ENCODE data around the gene CTRL. TPM values are rescaled to one million over a fixed set of nuclear protein-coding genes. Genes with fewer than 3 reads are reported as not detected.
"Not testable (repeated sequence)": the region's sequence is repeated elsewhere in the genome, so short reads cannot be mapped to it uniquely, and the experiment has no call there.

CTRL gene
- total and polyA plus RNA-seq, 7 donors, result 0.71 to 2.1 (median 1.2) TPM; not detected in 3

- peaks cover 0 to 43% (median 32%) of the 10 kb centered on the region in 4 donors for H3K4me1 ChIP-seq
- H3K9me3 ChIP-seq, result no peaks in the 10 kb centered on the region
- no peak overlapping the region for H3K4me3 ChIP-seq
- intact Hi-C loops (cut with DNase I), result no loop called here
- no peak for DNase-seq
- H3K27me3 ChIP-seq, result no peaks in the 10 kb centered on the region
- TF ChIP-seq POLR2AphosphoS5 (IDR thresholded peaks at IDR 0.05) (no peak), EP300 (IDR thresholded peaks at IDR 0.05) (no peak), CTCF (IDR thresholded peaks at IDR 0.05) (no peak), POLR2A (IDR thresholded peaks at IDR 0.05) (no peak)
- peak overlapping the region; percentile 41 to 75 (median 73) for H3K27ac ChIP-seq
- H3K36me3 ChIP-seq, result peaks cover 0 to 24% (median 1%) of the 10 kb centered on the region in 4 donors
- 80 to 85% methylated on average over 6 of the region's 6 CpGs for WGBS, 2 donors
Measured at GRCh38 chr16:67917140-67917851, 14.4 kb downstream of the CTRL start.

GRCh38 chr16:67915831-67916723 lies 15.6 kb downstream of the CTRL start:
- peaks cover 0 to 43% (median 33%) of the 10 kb centered on the region in 4 donors for H3K4me1 ChIP-seq
- H3K9me3 ChIP-seq, result no peaks in the 10 kb centered on the region
- H3K4me3 ChIP-seq, result no peak overlapping the region
- TF ChIP-seq POLR2A (IDR thresholded peaks at IDR 0.05), result no peak
- peak overlapping the region in 2 of 4 donors; percentile 73 for H3K27ac ChIP-seq
- peaks cover 0 to 37% (median 2%) of the 10 kb centered on the region in 4 donors for H3K36me3 ChIP-seq
- H3K27me3 ChIP-seq, result no peaks in the 10 kb centered on the region
- WGBS, 2 donors, result 73 to 85% methylated on average over 7 of the region's 7 CpGs
- intact Hi-C loops (cut with DNase I), result no loop called here
- DNase-seq, result no peak

GRCh38 chr16:67915496-67915769 lies 16.2 kb downstream of the CTRL start:
- H3K27ac ChIP-seq; intact Hi-C loops (cut with DNase I); H3K27me3 ChIP-seq; DNase-seq; H3K4me3 ChIP-seq; H3K9me3 ChIP-seq: not testable (repeated sequence)
- Histone ChIP-seq H3K36me3 (peaks cover 0 to 43% (median 7%) of the 10 kb centered on the region in 4 donors), H3K4me1 (peaks cover 0 to 45% (median 33%) of the 10 kb centered on the region in 4 donors)
- WGBS, 2 donors, result 83 to 84% methylated on average over 2 of the region's 2 CpGs

- 83 to 86% methylated on average over 7 of the region's 7 CpGs for WGBS, 2 donors
- no peak overlapping the region for H3K27ac ChIP-seq
- DNase-seq, result no peak
- no peaks in the 10 kb centered on the region for H3K9me3 ChIP-seq
- intact Hi-C loops (cut with DNase I), result no loop called here
- TF ChIP-seq EP300 (IDR thresholded peaks at IDR 0.05) (no peak), POLR2AphosphoS5 (IDR thresholded peaks at IDR 0.05) (no peak), CTCF (IDR thresholded peaks at IDR 0.05) (no peak), POLR2A (IDR thresholded peaks at IDR 0.05) (no peak)
- H3K4me3 ChIP-seq, result no peak overlapping the region
- H3K36me3 ChIP-seq, result peaks cover 0 to 48% (median 9%) of the 10 kb centered on the region in 4 donors
- H3K27me3 ChIP-seq, result no peaks in the 10 kb centered on the region
- H3K4me1 ChIP-seq, result peaks cover 0 to 43% (median 30%) of the 10 kb centered on the region in 4 donors
Measured at GRCh38 chr16:67914758-67915495, 16.7 kb downstream of the CTRL start.

- Histone ChIP-seq H3K4me1 (peaks cover 0 to 4% (median 0%) of the 10 kb centered on the region in 4 donors), H3K27me3 (no peaks in the 10 kb centered on the region), H3K36me3 (peaks cover 0 to 47% (median 20%) of the 10 kb centered on the region in 4 donors), H3K9me3 (no peaks in the 10 kb centered on the region), H3K27ac (no peak overlapping the region), H3K4me3 (no peak overlapping the region)
- TF ChIP-seq EP300 (IDR thresholded peaks at IDR 0.05) (no peak), POLR2A (IDR thresholded peaks at IDR 0.05) (no peak), CTCF (IDR thresholded peaks at IDR 0.05) (no peak)
- intact Hi-C loops (cut with DNase I), result no loop called here
- no peak for DNase-seq
- 59 to 74% methylated on average over 2 of the region's 2 CpGs for WGBS, 2 donors
Measured at GRCh38 chr16:67910158-67910557, 21.5 kb downstream of the CTRL start.
